Measurements from ENCODE around the gene CBX4. TPM values are rescaled to one million over a fixed set of nuclear protein-coding genes. Genes with fewer than 3 reads are reported as not detected.

Gene CBX4
- polyA plus RNA-seq, 1 donor (not counting 4 experiments of a cell fraction or from before 2014, with no cell fraction given) = 7.0 TPM

DNA sequence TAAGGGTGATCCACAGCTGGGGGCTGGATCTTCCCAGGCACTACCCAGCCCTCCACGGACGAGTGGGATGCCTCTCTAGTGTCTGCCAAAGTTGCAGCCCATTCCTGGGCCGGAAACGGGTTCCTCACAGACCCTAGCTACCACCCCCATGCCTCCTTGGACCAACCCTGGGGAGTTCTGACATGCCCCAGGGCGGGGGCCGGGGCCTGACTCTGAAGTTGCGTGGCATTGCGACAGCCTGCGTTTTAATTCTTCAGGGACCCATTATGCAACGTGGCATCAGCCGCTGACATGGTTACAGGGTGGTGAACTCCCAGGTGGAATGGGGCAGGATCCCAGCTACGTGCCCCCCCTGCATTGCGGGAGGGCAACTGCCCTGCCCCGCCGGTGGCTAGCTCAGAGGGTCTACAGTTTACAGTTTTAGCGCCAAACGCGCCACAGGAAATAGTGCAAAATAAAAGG, 2.7 kb downstream of the CBX4 start:
- H3K36me3 ChIP-seq (ENCODE audit: control insufficient read depth in 2 of 2, extremely low read depth in 1 of 2, insufficient read depth in 2 of 2, low read length in 2 of 2) = peaks cover 0 to 6% of the 10 kb centered on the region in 2 experiments
- no peak for FAIRE-seq
- H3K4me2 ChIP-seq (ENCODE audit: control insufficient read depth, extremely low read depth, insufficient read depth, low read depth, low read length) = peak overlapping the region; percentile 98
- H3K4me3 ChIP-seq (ENCODE audit: control insufficient read depth in 2 of 3, extremely low read depth in 1 of 3, insufficient read depth in 2 of 3, low read depth in 1 of 3, low read length in 3 of 3) = peak overlapping the region; percentile 29 to 84 (median 69)
- peaks cover 29% of the 10 kb centered on the region for H3K4me1 ChIP-seq (ENCODE audit: control insufficient read depth, extremely low read depth, insufficient read depth, low read length)
- DNase-seq (ENCODE audit: low read depth, low spot score) = no peak
- H3K27ac ChIP-seq (ENCODE audit: control insufficient read depth, insufficient read depth, low read length) = peak overlapping the region; percentile 54
- TF ChIP-seq, protein P1, sequence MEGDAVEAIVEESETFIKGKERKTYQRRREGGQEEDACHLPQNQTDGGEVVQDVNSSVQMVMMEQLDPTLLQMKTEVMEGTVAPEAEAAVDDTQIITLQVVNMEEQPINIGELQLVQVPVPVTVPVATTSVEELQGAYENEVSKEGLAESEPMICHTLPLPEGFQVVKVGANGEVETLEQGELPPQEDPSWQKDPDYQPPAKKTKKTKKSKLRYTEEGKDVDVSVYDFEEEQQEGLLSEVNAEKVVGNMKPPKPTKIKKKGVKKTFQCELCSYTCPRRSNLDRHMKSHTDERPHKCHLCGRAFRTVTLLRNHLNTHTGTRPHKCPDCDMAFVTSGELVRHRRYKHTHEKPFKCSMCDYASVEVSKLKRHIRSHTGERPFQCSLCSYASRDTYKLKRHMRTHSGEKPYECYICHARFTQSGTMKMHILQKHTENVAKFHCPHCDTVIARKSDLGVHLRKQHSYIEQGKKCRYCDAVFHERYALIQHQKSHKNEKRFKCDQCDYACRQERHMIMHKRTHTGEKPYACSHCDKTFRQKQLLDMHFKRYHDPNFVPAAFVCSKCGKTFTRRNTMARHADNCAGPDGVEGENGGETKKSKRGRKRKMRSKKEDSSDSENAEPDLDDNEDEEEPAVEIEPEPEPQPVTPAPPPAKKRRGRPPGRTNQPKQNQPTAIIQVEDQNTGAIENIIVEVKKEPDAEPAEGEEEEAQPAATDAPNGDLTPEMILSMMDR (optimal IDR thresholded peaks at IDR 0.05 in 1 of 3, IDR thresholded peaks at IDR 0.05 in 1 of 3, conservative IDR thresholded peaks at IDR 0.05 in 1 of 3; ENCODE audit: extremely low read depth in 1 of 3, insufficient read depth in 2 of 3, low read length in 3 of 3) = no peak
- no peak for TF ChIP-seq EZH2 (IDR thresholded peaks at IDR 0.05; ENCODE audit: low read length)
- H2AFZ ChIP-seq (ENCODE audit: control insufficient read depth, low read length) = no peak overlapping the region
- dilution Hi-C loops (cut with MboI; ENCODE audit: extremely low pct_ligation_motif_present, low sequenced_read_pairs) = no loop called here
- no peaks in the 10 kb centered on the region for H3K9me3 ChIP-seq (ENCODE audit: control insufficient read depth, low read depth, low read length)
- H3K27me3 ChIP-seq (ENCODE audit: control insufficient read depth, extremely low read depth, insufficient read depth, low read length) = peaks cover 19% of the 10 kb centered on the region
- peaks cover 5% of the 10 kb centered on the region for H4K20me1 ChIP-seq (ENCODE audit: control insufficient read depth, extremely low read depth, insufficient read depth, low read length)
- no peaks in the 10 kb centered on the region for H3K9me1 ChIP-seq (ENCODE audit: control insufficient read depth, extremely low read depth, insufficient read depth, low read length)
- peaks cover 7% of the 10 kb centered on the region for H3K79me2 ChIP-seq (ENCODE audit: control insufficient read depth, insufficient read depth, low read length)
- H3K9ac ChIP-seq (ENCODE audit: control insufficient read depth, extremely low read depth, insufficient read depth, low read length) = peak overlapping the region; percentile 67

DNA sequence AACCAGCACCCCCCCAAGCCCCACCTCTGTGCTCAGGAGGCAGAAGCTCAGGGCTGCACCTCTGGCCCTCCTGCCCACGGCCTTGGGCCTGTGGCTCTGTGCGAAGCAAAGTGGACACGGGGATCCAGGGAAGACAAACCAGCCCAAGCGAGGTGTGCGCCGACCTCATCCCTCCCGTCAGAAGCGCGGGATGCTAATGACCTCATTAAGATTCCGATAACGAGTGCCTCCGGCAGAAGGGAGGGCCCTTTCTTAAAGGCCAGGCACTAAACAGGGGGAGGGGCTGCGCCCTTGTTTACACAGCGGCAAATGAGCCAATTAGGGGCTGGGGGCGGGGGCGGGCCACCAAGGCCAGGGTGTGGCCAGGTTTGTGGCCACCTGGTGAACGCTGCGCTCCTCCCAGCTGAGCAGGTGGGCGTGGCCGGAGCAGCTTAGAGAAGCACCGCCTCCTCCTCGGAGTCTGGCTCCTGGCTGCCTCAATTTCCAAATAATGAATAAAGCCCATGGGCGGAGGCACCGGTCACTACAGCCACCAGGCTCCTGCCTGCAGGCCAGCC, 3.2 kb downstream of the CBX4 start:
- Histone ChIP-seq H3K4me3 (ENCODE audit: control insufficient read depth in 2 of 3, extremely low read depth in 1 of 3, insufficient read depth in 2 of 3, low read depth in 1 of 3, low read length in 3 of 3) (peak overlapping the region in 1 of 3 experiments; percentile 84), H3K9me3 (ENCODE audit: control insufficient read depth, low read depth, low read length) (no peaks in the 10 kb centered on the region), H3K4me2 (ENCODE audit: control insufficient read depth, extremely low read depth, insufficient read depth, low read depth, low read length) (peak overlapping the region; percentile 98), H2AFZ (ENCODE audit: control insufficient read depth, low read length) (no peak overlapping the region), H3K27me3 (ENCODE audit: control insufficient read depth, extremely low read depth, insufficient read depth, low read length) (peaks cover 14% of the 10 kb centered on the region), H3K36me3 (ENCODE audit: control insufficient read depth in 2 of 2, extremely low read depth in 1 of 2, insufficient read depth in 2 of 2, low read length in 2 of 2) (peaks cover 0 to 6% of the 10 kb centered on the region in 2 experiments), H4K20me1 (ENCODE audit: control insufficient read depth, extremely low read depth, insufficient read depth, low read length) (peaks cover 5% of the 10 kb centered on the region), H3K4me1 (ENCODE audit: control insufficient read depth, extremely low read depth, insufficient read depth, low read length) (peaks cover 26% of the 10 kb centered on the region), H3K9me1 (ENCODE audit: control insufficient read depth, extremely low read depth, insufficient read depth, low read length) (no peaks in the 10 kb centered on the region), H3K27ac (ENCODE audit: control insufficient read depth, insufficient read depth, low read length) (peak overlapping the region; percentile 54), H3K9ac (ENCODE audit: control insufficient read depth, extremely low read depth, insufficient read depth, low read length) (peak overlapping the region; percentile 67), H3K79me2 (ENCODE audit: control insufficient read depth, insufficient read depth, low read length) (peaks cover 7% of the 10 kb centered on the region)
- no peak for FAIRE-seq
- DNase-seq (ENCODE audit: low read depth, low spot score) = no peak
- no peak for TF ChIP-seq EZH2 (IDR thresholded peaks at IDR 0.05; ENCODE audit: low read length)
- TF ChIP-seq, protein P1 (optimal IDR thresholded peaks at IDR 0.05 in 1 of 3, IDR thresholded peaks at IDR 0.05 in 1 of 3, conservative IDR thresholded peaks at IDR 0.05 in 1 of 3; ENCODE audit: extremely low read depth in 1 of 3, insufficient read depth in 2 of 3, low read length in 3 of 3) = no peak
- dilution Hi-C loops (cut with MboI; ENCODE audit: extremely low pct_ligation_motif_present, low sequenced_read_pairs) = no loop called here

Data from keratinocyte (primary cell).